RWPE2 (cell line): ENCODE results near the gene OR4D11.
"Not testable (repeated sequence)": the region's sequence is repeated elsewhere in the genome, so short reads cannot be mapped to it uniquely, and the experiment has no call there.

ENCODE experiments used
- ATAC-seq: fragments of 200-7000 bp; cut with Tn5 transposase; 3 replicates; pipeline ENCODE4 v1.9.1; 2021; ENCODE audit warnings: low read depth
- DNase-seq: peaks from one replicate; pipeline ENCODE4 v3.0.0-alpha.2; 2020; ENCODE audit warnings: low spot score
- H3K27ac ChIP-seq: fragments of 450-650 bp; 2 replicates; pipeline ENCODE4 v1.5.1; 2017; ENCODE audit warnings: mild to moderate bottlenecking; ENCODE audit not compliant: poor library complexity, severe bottlenecking
- H3K27me3 ChIP-seq: fragments of 250-450 bp; sonication (Bioruptor Pico); 2 replicates; pipeline ENCODE4 v1.5.1; 2021; ENCODE audit warnings: mild to moderate bottlenecking, moderate library complexity; ENCODE audit not compliant: insufficient read depth, poor library complexity, severe bottlenecking
- H3K36me3 ChIP-seq: fragments of 250-450 bp; sonication (Bioruptor Pico); 2 replicates; pipeline ENCODE4 v1.5.1; 2020; ENCODE audit warnings: low read depth, mild to moderate bottlenecking, moderate library complexity
- H3K4me1 ChIP-seq: fragments of 250-450 bp; sonication (Bioruptor Pico); 2 replicates; pipeline ENCODE4 v1.5.1; 2021; ENCODE audit warnings: mild to moderate bottlenecking, moderate library complexity; ENCODE audit not compliant: insufficient read depth, poor library complexity, severe bottlenecking
- H3K4me3 ChIP-seq: fragments of 250-450 bp; sonication (Bioruptor Pico); 2 replicates; pipeline ENCODE4 v1.5.1; 2021; ENCODE audit warnings: mild to moderate bottlenecking, moderate library complexity; ENCODE audit not compliant: severe bottlenecking
- H3K9me3 ChIP-seq: fragments of 250-450 bp; sonication (Bioruptor Pico); 2 replicates; pipeline ENCODE4 v1.5.1; 2021; ENCODE audit warnings: mild to moderate bottlenecking, moderate library complexity; ENCODE audit not compliant: severe bottlenecking
- TF ChIP-seq, protein P1 (sequence below): fragments of 450-650 bp; IDR thresholded peaks from one replicate; pipeline ENCODE4 v1.5.1; 2017; ENCODE audit warnings: mild to moderate bottlenecking, moderate library complexity; ENCODE audit not compliant: poor library complexity, severe bottlenecking

OR4D11 gene

DNA sequence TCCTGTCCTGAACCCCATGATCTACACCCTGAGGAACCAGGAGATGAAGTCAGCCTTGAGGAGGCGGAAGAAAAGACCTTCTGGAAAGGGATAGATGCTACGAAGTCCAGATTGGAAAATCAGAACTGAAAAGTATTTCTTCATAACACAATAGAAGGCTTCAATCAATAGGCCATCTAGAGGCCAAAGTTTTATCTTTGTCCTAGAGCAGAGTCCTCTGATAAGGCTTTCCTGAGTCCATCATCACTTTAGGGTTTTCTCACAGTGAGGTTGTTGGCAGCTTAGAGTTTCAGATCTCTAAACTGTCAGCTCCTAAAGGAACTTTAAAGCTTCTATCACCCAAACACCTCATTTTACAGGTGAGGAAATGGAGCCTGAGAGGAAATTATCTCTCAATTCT lies 29.2 kb downstream of the OR4D11 start:
- no peak for DNase-seq

DNA sequence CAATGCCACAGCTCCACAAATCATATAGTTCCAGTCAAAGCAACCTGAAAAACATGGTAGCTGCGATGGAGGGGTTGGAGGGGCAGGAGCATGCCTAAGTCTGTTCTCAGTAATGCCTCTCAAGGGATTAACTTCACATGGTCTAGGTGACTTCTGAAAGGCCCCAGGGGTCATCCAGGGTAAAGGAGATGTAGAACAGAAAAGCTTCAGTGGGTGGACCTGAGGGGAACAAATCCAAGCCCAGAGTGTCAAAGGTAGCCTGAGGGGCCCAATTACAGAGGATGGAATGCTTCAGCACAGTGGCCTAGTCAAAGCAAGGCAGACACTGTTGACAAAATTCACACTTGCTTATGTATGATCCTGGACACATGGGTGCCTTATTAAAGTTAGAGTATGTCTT lies 31.3 kb downstream of the OR4D11 start:
- TF ChIP-seq, protein P1, sequence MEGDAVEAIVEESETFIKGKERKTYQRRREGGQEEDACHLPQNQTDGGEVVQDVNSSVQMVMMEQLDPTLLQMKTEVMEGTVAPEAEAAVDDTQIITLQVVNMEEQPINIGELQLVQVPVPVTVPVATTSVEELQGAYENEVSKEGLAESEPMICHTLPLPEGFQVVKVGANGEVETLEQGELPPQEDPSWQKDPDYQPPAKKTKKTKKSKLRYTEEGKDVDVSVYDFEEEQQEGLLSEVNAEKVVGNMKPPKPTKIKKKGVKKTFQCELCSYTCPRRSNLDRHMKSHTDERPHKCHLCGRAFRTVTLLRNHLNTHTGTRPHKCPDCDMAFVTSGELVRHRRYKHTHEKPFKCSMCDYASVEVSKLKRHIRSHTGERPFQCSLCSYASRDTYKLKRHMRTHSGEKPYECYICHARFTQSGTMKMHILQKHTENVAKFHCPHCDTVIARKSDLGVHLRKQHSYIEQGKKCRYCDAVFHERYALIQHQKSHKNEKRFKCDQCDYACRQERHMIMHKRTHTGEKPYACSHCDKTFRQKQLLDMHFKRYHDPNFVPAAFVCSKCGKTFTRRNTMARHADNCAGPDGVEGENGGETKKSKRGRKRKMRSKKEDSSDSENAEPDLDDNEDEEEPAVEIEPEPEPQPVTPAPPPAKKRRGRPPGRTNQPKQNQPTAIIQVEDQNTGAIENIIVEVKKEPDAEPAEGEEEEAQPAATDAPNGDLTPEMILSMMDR: no peak
- H3K27me3 ChIP-seq: no peaks in the 10 kb centered on the region
- DNase-seq: no peak
- no peak overlapping the region for H3K4me3 ChIP-seq
- ATAC-seq: no peak
- H3K9me3 ChIP-seq: no peaks in the 10 kb centered on the region
- no peaks in the 10 kb centered on the region for H3K4me1 ChIP-seq
- no peaks in the 10 kb centered on the region for H3K36me3 ChIP-seq
- no peak overlapping the region for H3K27ac ChIP-seq

More for the DNA sequence above, 29.2 kb downstream of the OR4D11 start:
- H3K9me3 ChIP-seq: no peaks in the 10 kb centered on the region
- H3K27me3 ChIP-seq: no peaks in the 10 kb centered on the region
- no peaks in the 10 kb centered on the region for H3K4me1 ChIP-seq
- TF ChIP-seq, protein P1: no peak
- H3K36me3 ChIP-seq: no peaks in the 10 kb centered on the region
- H3K4me3 ChIP-seq: no peak overlapping the region
- H3K27ac ChIP-seq: no peak overlapping the region
- no peak for ATAC-seq

DNA sequence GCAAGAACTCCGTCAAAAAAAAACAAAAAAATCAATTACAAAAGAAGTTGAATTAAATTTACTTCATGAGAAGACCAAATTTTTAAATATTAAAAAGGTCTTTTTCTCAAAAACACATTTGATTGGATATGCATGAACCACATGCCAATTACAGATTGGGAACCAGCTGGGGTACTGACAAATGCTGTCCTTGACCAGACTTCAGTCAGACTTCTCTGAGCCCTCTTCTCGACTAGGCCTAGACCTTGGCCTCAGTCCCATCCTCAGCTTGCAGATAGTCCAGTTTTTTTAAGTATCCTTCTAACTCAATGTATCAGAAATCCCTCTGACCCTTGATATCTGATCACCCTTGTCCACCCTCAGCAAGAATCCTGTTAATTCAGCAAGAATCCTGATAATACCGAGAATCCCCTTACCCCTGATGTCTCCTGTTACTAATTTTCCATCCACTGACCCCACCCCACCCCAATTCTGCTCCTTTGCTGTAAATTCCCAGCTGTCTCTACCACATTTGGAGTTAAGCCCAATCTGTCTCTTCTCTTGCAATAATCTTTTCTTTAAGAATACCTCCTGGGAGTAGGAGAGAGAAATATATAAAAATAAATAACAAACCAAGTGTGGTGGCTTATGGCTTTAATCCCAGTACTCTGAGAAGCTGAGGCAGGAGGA lies 38.9 kb downstream of the OR4D11 start:
- Histone ChIP-seq H3K27me3 (no peaks in the 10 kb centered on the region), H3K9me3 (no peaks in the 10 kb centered on the region), H3K4me3 (no peak overlapping the region), H3K27ac (no peak overlapping the region), H3K4me1 (peaks cover 16% of the 10 kb centered on the region), H3K36me3 (no peaks in the 10 kb centered on the region)
- ATAC-seq: no peak
- TF ChIP-seq, protein P1: no peak
- DNase-seq: no peak

DNA sequence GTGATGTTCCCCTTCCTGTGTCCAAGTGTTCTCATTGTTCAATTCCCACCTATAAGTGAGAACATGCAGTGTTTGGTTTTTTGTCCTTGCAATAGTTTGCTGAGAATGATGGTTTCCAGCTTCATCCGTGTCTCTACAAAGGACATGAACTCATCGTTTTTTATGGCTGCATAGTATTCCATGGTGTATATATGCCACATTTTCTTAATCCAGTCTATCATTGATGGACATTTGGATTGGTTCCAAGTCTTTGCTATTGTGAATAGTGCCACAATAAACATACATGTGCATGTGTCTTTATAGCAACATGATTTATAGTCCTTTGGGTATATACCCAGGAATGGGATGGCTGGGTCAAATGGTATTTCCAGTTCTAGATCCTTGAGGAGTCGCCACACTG lies 40.3 kb downstream of the OR4D11 start:
- H3K4me3 ChIP-seq, H3K36me3 ChIP-seq, H3K27ac ChIP-seq, ATAC-seq, DNase-seq, H3K9me3 ChIP-seq, H3K27me3 ChIP-seq: not testable (repeated sequence)
- peaks cover 22% of the 10 kb centered on the region for H3K4me1 ChIP-seq

DNA sequence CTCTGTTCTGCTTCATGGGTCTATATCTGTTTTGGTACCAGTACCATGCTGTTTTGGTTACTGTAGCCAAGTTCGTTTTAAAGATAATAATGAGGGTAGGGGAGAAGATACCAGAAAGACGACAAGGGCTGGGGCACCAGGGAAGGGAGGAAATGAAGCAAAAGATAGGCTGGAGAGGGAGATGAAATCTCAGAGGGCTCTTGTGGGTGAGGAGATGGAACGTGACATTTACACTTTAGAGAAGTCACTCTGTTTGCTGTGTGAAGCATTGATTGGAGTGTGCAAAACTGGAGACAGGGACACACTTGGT lies 41.4 kb downstream of the OR4D11 start:
- Histone ChIP-seq H3K27ac (peak overlapping the region; percentile 74), H3K9me3 (no peaks in the 10 kb centered on the region), H3K4me3 (no peak overlapping the region), H3K36me3 (no peaks in the 10 kb centered on the region), H3K27me3 (no peaks in the 10 kb centered on the region), H3K4me1 (peaks cover 31% of the 10 kb centered on the region)
- no peak for DNase-seq
- ATAC-seq: no peak
- TF ChIP-seq, protein P1: no peak
